GM19372 (cell line): ENCODE results near the gene SELENBP1.
A peak's percentile ranks its signal among the peaks of the same experiment; 100 is the strongest.
"Not testable (repeated sequence)": the region's sequence is repeated elsewhere in the genome, so short reads cannot be mapped to it uniquely, and the experiment has no call there.

Experiments
- ATAC-seq: cut with Tn5 transposase; IDR thresholded peaks from one replicate; pipeline ENCODE4 v1.9.1; 2021; ENCODE audit warnings: mild to moderate bottlenecking, low read depth, moderate library complexity; ENCODE audit not compliant: unreplicated experiment

The SELENBP1 gene

DNA sequence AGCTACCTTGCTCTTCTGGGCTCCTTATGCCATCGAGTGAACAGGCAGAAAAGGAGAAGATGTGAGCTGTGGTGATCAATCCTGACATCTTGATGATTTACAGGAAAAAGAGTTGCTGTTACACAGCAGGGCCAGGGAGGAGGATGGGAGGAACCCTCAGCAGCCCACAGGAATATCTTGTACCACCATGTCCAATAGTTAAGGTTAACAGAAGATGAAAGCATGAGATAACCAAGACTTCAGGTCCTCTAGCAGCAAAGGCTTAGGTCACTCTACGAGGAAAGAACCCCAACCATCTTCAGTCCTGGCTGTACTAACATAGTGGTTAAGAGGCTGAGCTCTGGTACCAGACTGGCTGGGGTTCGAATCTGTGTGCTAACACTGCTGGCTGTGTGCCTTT, 12.1 kb upstream of the SELENBP1 start:
- ATAC-seq = no peak

DNA sequence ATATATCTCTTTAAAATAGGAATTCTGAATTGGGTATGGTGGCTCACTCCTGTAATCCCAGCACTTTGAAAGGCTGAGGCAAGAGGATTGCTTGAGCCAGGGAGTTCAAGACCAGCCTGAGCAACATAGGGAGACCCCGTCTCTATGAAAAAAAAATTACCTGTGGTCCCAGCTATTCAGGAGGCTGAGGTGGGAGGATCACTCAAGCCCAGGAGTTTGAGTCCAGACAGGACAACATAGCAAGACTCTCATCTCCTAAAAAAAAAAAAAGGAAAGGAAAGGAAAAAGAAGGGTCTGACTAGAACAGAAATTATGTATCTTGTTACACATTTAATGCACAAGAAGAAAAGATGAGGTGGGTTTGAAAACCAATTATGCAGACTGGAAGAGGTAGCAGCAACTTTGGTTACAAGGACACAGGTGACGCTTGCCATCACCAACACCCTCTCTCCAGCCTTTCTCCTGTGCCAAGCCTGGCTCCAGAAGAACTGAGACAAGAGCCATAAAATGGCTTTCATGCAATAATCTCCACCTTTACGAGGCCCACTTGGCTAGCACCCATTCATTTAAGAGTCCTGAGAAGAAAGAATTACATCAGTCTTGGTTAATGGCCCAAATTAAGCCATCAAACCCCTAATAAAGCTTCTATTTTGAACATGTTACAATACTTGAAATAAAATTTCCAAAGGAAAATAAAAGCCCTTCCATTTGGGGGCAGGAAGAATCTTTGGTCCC, 4.8 kb upstream of the SELENBP1 start:
- no peak for ATAC-seq

DNA sequence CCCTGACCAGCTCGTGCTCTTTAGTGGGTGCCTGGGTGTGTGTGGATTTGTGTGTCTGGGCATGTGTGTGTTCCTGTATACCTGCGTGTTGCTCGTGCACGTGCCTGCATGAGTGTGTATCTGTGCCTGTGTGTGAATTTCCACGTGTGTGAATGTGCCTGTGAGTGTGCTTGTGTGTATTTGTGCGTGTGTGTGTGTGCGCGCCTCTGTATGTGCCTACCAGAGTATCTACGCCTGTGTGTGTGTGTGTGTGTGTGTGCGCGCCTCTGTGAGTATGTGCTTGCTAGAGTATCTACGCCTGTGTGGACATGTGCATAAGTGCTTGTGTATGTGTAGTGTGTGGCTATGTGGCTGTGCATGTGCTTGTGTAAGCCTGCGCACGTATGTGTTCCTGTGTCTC, 691 bp upstream of the SELENBP1 start:
- no peak for ATAC-seq

DNA sequence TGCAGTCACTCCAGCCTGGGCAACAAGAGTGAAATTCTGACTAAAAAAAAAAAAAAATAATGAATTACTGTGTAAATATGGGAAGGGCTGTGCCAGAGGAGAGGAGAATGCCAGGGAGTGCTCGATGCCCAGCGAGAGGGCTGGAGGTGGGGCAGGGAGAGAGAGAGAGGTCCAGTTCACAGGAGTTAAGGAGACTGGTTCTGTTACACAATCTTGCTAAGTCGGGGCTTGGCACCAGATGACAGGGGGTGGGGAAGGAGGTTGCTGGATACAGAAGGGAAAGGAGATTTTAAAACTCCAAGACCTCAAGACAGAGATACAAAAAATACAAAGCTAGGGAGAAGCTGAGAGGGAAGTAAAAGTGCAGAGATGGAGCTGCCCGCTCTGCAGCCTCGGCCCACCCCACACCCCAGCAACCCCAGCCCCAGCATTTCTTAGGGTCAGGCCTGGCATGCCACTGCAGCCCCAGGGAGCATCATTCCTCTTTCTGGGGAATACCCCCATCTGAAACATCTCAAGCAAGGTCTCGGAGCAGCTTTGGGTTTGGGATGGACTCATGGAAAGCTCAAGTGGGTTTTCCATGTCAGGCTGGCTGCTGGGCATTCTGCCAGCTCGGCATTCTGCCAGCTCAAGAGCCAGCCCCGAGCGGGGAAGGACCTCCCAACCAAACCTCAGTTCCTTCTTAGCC, 991 bp downstream of the SELENBP1 start:
- ATAC-seq = no peak

DNA sequence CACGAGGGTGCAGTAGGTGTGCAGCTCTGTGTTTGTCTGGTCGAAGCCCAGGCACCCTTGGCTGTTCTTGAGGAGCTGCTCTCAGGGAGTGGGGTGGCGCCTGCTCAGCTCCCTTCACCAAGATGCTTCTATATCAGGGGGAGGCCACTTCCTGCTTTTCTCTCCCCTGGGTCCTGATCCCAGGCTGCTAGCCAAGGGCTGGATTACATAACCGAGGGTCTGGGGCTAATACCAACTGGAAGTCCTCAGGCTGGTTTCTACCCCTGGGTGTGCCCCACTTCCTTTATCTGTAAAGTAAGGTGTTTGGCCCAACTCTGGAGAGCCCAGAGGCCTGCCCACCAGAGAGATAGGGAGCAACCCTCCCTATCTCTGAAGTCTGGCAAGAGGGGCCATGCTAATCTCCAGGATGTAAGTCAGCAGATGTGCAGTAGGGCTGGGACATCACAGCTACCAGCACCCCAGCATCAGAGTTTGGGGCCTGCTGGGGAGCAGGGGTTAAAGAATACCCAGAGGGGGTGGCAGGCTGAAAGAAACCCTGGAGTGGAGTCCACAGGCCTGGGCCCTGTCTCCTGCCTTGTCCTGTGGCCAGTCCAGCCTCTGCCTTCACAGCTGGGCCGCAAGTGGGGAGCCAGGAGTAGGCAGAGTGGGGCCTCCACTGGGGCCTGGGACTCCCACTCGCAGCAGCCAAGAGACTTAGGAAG, 2.1 kb downstream of the SELENBP1 start:
- no peak for ATAC-seq

DNA sequence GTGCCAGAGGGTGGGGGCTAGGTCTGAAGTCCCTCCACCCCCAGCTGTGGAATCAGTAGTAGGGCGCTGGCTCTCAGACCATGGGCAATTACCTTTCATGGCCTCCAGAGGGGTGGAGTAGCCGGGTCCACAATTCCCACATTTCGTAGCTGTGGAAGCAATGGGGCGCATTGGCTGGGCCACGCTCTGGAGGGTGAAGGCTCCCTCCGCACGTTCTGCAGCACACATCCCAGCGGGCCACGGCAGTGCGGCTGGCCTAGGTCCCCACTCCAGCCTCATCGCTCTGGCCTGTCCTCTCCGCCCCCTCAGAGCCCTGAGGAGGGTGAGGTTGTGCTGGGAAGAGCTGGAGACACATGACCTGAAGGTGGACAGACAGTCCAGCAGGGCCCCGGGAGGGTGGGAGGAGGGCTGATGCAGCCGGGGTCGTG, 2.9 kb downstream of the SELENBP1 start:
- no peak for ATAC-seq

DNA sequence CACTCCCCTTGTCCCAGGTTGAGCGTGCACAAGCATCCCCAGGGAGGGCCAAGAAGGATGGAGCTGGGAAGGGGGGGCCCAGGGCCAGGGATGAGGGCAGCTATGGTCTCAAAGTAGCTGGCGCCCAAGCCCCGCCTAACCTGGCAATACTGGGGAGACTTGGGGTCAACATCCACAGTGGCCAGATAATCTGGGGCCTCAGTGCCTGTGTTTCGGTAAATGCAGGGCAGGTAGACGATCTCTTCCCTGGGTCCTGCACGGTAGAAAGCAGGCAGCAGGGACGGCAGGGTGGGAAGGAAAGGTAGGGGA, 3.2 kb downstream of the SELENBP1 start:
- no peak for ATAC-seq

DNA sequence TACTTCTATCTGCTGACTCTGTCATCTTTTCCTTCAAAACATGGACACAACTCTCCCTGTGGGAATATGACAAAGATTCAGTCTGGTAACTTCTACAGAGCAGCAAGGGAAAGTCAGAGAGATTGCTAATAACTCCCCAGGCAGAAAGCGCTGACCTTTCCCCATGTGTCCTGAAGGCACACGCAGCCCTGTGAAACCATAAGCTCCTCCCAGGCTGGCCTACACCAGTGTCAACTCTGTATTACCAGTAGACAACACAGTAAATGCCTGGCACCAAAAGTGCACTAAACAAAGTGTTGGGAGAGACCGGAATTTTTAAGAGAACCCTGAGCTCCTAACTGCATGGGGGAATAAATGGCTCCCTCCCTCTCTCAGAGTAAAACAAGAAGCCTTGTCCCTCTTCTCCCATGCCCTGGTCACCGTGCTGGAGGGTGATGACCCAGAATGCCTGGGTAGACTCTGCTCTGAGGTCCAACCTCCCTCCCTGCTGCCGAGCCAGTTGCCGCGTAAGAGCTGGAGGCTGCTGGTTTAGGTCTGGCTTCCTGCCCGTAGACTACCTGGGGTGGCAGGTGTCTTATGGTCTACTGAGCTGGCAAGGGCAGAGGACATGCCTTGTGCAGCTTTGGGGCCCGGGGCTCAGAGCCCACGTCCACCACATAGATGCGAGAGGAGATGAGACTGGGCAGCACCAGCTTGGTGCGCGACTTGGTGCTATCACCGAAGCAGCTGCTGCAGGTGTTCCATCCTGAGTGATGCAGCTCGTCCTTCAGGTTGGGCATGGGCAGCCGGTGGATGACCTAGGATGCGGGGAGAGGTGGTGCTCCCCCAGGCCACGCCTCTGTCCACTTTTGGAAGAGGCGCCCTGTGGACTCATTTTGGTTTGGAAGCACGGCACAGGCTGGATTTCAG, 3.9 kb downstream of the SELENBP1 start:
- ATAC-seq = no peak

DNA sequence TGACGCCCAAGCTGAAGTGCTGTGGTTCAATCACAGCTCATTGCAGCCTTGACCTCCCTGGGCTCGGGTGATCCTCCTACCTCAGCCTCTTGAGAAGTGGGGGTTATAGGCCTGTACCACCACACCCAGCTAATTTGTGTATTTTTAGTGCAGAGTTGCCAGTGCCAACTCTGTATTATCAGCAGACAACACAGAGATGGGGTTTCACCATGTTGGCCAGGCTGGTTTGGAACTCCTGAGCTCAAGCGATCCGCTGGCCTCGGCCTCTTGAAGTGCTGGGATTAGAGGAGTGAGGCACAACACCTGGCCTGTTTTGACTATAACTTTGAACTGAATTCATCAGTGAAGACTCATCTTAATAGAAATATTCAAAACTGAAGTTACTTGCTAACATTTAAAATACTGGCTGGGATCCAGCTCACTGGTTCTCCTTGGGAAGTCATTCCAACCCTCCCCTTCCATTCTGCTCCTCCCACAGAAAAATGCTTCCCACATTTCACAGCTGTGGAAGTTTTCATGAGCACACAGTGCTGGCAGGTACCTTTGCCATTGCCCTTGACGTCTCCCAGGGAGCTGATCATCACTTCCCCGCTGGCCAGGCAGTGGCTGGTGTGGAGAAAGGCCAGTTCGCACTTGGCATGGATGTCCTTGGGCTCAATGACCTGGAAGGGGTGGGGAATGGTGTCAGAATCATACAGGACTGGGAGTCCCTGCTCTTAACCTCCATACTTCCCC, 4.7 kb downstream of the SELENBP1 start:
- ATAC-seq = no peak

DNA sequence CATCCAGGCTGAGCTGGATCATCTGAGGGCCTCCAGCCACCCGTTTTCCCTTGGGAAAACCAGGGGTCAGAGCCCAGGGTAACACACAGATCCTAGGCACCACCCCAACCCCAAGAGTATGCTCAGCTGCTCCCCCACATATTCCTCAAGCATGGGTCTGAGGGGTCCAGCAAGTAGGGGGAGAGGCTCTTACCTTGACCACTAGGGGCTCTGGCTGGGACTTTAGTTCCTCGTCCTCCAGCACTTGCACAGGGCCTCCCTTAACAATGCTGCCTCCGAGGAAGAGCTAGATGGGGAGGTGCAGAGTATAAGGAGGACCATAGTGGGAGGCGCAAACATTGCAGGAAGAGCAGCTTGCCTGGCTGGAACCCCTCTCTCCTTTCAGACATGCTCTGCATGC, 7.5 kb downstream of the SELENBP1 start:
- ATAC-seq = no peak

DNA sequence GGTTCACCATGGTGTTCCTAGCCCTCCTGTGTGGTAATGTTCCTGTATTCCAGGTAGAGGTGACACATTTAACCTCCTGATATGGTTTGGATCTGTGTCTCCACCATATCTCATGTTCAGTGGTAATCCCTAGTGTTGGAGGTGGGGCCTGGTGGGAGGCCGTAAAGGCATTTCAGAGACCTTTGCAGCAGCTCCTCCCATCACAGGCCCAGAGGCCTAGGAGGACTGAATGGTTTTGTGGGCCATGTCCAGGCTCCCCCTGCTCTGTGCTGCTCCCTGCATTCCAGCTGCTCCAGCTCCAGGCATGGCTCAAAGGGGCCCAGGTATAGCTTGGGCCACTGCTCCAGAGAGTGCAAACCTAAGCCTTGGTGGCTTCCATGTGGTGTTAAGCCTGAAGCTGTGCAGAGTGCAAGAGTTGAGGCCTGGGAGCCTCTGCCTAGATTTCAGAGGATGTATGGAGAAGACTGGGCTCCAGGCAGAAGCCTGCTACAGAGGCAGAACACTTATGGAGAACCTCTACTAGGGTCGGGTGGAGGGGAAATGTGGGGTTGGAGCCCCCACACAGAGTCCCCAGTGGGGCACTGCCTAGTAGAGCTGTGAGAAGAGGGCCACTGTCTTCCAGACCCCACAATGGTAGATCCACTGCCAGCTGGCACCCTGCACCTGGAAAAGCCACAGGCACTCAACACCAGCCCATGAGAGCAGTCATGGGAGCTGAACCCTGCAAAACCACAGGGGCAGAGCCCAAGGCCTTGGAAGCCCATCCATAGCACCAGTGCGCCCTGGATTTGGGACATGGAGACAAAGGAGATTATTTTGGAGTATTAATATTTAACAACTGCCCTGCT, 10.0 kb downstream of the SELENBP1 start:
- ATAC-seq = no peak

DNA sequence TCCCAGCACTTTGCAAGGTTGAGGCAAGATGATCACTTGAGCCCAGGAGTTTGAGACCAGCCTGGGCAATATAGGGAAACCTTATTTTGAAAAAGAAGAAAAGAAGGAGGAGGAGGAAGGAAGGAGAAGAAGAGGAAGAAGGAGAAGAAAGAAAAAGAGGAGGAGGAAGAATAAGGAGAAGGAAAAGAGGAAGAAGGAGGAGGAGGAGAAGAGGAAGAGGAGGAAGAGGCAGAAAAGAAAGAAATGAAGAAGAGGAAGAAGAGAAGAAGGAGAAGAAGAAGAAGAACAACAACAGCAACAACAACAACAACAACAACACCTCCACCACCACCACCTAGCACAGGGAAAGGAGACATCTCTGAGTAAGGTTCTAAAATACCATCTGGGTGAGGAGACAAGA, 10.6 kb downstream of the SELENBP1 start:
- ATAC-seq = no peak

DNA sequence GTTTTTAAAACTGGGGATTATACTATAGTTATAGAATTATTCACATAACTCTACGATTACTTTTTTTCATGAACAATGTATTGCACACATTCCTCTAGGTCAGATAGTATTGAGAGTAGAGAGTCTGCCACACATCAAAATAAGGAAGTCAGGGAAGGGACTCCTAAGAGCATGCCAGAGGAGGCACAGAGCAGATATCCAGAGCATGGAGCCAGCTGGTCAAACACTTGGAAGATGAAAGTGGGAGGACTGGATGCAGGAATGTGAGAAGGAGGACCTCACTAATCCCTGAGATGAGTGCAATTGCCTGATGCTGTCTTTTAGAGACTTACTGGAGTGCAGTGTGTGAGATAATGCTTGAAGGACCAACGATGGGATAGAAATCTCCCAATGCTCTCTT, 15.8 kb downstream of the SELENBP1 start:
- no peak for ATAC-seq

DNA sequence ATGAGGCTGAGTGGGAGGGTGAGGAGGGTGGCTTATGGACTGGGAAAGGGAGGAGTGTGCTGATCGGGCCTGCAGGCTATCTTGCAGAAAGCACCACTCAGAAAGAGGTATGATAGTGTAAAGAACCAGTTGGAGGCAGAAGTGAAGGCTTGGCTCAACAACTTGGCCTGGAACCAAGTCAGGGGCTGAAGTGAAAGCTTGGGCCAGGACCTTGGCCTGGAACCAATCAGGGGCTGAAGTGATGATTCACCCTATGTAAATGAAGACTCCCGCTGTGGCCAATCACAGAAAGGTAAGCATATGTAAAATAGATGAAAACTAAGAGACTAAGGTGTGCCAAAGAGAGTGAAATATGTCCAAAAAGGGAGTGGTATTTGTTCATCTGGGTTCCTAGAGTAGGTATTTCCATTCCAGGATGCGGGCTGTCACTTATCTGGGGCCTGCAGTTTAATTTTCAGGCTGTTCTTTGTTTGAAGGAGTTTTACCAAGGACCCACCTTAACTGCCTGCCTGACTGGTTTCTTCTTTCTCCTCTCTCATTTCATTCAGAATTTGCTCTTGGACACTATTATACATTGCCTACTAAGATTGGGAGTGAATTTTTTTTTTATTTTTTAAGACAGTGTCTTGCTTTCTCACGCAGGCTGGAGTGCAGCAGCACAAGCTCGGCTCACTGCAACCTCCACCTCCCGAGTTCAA, 20.3 kb downstream of the SELENBP1 start:
- no peak for ATAC-seq

DNA sequence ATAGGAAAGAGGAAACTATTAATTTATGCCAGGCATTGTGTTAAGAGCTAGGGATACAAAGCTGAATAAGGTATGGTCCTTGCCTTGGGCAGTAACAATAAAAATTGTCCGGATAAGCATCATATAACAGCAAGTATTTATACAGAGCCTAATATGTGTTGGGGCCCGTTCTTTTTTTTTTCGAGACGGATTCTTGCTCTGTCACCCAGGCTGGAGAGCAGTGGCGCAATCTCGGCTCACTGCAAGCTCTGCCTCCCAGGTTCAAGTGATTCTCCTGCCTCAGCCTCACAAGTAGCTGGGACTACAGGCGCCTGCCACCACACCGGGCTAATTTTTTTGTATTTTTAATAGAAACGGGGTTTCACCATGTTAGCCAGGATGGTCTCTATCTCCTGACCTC, 22.2 kb downstream of the SELENBP1 start:
- ATAC-seq = not testable (repeated sequence)

DNA sequence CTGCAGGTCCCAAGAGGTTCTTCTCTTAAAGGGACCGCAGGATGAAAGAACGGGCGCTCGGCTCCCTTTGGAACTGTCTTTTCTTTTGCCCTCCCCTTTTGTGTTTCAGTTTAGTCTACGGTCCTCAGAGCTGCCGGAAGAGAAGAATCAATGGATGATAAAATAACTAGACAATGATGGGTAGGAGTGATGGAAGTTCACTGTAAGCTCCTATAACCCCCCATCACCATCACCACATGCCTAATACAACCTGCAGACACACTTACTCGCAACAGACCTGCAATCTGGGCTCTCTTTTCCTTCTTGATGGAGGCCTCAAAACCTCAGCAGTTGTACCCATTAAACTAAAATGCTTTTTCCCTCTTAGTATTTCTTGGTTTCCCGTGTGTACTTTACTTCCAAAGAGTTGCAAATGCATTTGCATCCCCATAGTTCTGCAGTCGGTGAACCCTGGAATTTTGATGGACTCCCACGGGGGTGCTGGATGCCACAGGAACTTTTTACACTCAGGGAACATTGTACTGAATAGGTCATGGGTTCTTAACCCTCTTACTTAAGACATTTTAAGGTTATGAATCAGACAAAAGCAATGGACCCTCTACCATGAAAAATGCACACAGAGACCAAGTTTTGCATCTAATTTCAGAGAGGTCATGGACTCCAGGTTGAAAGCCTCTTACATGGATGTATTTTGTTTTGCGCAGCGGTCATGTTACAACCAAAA, 24.8 kb downstream of the SELENBP1 start:
- ATAC-seq = no peak

DNA sequence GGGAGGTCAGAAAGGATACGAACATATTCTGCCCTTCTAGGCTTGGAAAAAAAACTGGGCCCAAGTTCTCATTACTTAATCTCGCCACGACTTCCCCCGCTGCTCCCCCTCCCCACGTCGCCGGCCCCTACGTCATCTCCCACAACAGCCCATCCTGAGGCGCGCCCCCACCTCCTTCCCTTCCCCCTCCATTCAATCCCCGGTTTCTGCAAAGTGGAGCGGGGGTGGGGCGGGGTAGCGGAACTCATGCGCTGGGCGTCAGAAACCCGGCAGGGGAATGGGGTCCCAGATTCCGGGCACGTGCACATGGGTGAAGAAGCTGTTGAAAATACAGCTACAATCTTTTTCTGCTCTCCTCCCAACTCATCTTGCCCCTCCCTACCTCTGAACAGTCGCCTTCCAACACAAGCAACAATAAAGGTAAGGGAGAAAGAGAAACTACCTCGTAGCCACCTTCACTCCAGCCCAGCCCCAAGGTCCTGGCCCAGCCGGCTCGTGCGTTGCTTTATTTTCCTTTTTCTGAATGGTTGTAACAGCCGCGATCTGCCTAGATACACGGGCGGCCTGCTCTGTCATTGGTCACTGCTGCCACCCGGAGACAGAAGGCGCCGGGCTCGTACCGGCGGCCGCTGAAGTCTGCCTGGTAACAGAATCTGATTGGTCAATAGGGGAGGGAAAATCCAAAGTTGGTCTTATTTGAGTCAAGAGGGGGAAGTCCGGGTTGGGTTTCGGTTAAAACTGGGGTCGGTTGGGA, 25.6 kb downstream of the SELENBP1 start, which contains the start of gene RFX5:
TSS of gene RFX5 (minus strand) at position 484 of the 754 bp plus-strand sequence. CDS start 932 bp downstream, outside the sequence.
- peak; percentile 93 for ATAC-seq
